Measurements from ENCODE around the gene EIF2AK3. TPM values are rescaled to one million over a fixed set of nuclear protein-coding genes. Genes with fewer than 3 reads are reported as not detected.
A peak's percentile ranks its signal among the peaks of the same experiment; 100 is the strongest.
"Not testable (repeated sequence)": the region's sequence is repeated elsewhere in the genome, so short reads cannot be mapped to it uniquely, and the experiment has no call there.

EIF2AK3 gene
- total RNA-seq, 1 donor from 2014 or later, result 33.7 TPM

DNA sequence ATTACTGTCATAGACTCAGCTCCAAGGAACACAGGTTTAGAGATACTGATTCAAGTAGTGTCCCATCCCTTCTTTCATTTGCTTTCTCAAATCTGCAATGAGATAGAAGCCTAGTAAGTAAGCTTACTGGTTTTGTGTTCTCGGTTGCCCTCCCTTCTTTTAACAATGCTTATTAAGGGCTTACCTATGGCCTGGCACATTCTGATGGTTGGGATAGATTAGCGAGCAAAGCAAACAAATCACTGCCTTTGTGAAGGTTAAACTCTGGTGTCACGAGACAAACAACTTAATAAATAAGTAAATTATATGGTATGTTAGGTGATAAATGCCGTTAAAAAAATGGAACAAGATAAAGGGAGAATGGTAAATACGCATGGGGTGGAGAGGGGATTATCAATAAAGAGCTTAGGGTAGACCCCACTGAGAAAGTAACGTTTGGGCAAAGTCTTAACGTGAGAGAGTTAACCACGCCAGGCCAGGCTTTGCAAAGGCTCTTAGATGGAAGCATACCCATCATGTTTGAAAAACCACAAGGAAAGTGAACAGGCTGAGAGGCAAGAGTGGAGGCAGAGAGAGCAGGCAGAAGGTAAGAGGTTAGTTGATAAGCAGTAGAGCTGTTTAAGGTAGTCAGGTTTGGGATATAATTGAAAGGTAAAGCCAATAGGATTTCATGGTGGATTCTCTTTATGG is 31.0 kb downstream of the EIF2AK3 start:
- no peak for DNase-seq

GRCh38 chr2:88591698-88592097 is 35.6 kb downstream of the EIF2AK3 start:
- DNase-seq, result no peak

GRCh38 chr2:88590998-88591613 is 36.2 kb downstream of the EIF2AK3 start:
- peak; percentile 78 for DNase-seq

- no peak for DNase-seq
Observed at GRCh38 chr2:88585969-88586368, 41.3 kb downstream of the EIF2AK3 start.

GRCh38 chr2:88582030-88582429 is 45.2 kb downstream of the EIF2AK3 start:
- DNase-seq, result no peak

DNA sequence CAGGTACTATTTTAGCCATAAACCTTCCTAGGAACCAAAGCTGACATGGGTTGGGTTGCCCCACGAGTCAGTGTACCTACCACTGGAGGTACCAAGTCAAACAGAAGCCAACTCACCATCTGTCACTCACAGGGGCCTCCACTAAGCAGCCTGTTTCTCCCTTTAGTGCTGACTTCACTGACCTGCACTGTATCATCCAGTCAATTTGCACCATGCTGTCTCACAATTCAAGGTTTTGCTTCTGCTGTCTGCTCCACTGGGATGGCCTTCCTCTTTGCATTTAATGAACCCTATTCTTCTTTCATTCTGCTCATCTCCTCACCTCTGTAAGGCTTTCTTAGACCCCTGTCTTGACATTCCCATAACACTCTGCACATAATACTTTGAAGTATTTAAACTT is 47.2 kb downstream of the EIF2AK3 start:
- no peak for DNase-seq

DNA sequence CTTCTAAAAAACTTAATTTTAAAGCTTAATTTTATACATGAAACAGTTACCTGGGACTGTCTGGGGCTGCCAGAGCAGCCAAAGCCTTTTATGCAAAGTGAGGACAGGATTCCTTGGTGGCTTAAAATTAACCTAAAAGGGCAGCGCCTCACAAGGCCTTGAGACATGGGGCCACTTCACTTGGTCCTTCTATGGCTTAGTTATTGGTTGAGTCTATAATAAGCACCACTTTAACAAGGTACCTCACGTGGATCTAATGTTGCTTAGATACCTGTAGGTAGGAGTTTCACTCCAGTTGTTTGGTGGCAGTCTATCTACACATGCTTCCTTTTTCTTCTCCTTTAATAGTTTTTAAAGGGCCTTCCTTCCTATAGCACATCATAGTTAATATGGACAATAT is 51.6 kb downstream of the EIF2AK3 start:
- no peak for DNase-seq

- DNase-seq, result no peak
Observed at GRCh38 chr2:88575051-88575450, 52.2 kb downstream of the EIF2AK3 start.

GRCh38 chr2:88574445-88574844 is 52.8 kb downstream of the EIF2AK3 start:
- no peak for DNase-seq

GRCh38 chr2:88568179-88568578 is 59.1 kb downstream of the EIF2AK3 start:
- no peak for DNase-seq

DNA sequence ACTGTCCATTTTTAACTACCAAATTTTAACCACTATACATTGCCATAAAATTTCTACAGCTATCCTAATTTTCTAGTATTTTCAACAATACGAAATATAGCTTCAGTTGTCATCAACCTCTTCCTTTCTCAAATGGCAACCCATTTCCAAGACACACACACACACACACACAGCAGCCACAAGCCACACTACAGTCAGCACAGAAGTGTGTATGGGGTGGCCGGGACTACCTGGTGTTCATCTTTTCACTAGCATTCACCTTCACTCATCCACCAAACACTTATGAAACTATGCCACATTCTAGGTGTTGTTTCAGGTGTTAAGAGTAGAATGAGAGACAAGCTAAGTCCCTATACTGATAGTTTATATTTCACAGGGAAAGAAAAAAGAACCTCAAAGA is 62.9 kb downstream of the EIF2AK3 start:
- no peak for DNase-seq

GRCh38 chr2:88563129-88563528 is 64.1 kb downstream of the EIF2AK3 start:
- DNase-seq, result peak; percentile 12

GRCh38 chr2:88561646-88562388 is 65.4 kb downstream of the EIF2AK3 start:
- DNase-seq, result no peak

- DNase-seq, result no peak
Observed at GRCh38 chr2:88560619-88561307, 66.5 kb downstream of the EIF2AK3 start.

- no peak for DNase-seq
Observed at GRCh38 chr2:88557290-88557689, 70.0 kb downstream of the EIF2AK3 start.

DNA sequence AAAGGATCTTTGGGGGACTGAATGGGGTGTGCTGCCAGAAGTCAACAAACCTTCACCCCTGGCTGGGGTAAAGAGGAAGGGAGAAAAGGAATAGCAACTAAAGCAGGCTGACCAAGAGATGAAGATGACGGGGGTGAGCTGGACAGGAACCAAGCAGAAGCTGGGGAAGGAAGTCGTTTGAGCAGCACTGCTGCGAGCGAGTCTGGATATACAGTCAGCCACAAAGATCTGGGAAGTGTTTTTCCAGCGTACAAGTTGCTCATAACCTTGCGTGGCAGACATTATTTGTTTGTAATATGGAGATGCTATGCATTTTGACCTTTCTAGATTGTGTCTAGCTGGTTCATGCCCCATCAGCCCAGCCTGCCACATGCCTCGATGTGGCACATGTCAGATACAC is 71.2 kb downstream of the EIF2AK3 start:
- no peak for DNase-seq

- peak; percentile 8 for DNase-seq
Observed at GRCh38 chr2:88554189-88554588, 73.1 kb downstream of the EIF2AK3 start.

DNA sequence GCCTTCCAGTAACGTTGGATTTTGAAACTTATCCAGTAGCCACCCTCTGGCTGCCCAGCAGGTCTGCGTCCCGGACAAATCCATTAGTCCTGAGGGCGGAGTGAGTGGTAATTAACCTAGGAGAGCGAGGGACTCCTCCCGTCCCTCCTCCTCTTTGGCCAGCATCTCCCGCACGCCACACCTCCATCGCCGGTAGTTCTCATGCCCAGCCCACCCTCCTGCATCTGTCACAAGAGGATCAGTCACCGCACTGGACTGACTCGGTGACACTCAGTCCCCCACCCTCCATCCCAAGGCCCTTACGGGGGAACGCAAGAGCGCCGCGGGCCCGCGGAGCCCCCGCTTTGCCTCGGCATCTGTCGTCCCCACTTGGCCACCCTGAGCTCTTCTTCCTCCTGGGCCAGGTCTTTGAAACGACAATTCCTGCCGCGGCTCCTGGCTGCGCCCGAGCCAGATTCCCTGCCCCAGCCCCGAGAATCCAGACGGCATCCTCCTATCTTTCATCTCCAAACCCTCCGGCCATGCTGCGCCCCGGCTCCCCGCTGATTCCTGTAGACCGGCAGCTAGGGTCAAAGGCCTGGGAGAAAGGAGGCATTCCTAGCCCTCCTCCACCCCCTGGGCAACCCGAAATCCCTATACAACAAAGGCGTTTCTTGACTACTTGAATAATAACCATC is 77.5 kb downstream of the EIF2AK3 start:
- DNase-seq, result no peak

GRCh38 chr2:88546291-88546690 is 81.0 kb downstream of the EIF2AK3 start:
- not testable (repeated sequence) for DNase-seq

- DNase-seq, result no peak
Observed at GRCh38 chr2:88545118-88545517, 82.1 kb downstream of the EIF2AK3 start.

- no peak for DNase-seq
Observed at GRCh38 chr2:88543541-88544057, 83.7 kb downstream of the EIF2AK3 start.

DNA sequence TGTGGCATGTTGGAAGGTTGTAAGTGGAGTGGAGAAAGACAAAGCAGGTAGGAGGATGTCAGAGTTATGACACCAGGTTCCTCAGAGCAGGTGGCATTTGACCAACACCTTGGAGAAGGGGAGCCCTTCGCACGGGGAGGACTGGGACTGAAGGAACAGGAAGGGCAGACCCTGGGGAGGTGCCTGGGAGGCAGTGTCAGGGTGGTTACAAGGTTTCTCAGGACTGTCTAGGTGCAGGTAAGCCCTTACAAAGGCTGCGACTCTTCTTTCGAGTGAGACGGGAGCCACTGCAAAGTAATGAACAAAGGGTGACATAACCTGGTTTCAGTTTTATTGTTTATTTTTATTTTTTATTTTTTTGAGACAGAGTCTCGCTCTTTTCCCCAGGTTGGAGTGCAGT is 84.6 kb downstream of the EIF2AK3 start:
- DNase-seq, result no peak

All from tongue (tissue), 2 donors.